Naive thymus-derived CD8-positive, alpha-beta T cell (primary cell): ENCODE measurements around the gene SIPA1L3. TPM values are rescaled to one million over a fixed set of nuclear protein-coding genes. Genes with fewer than 3 reads are reported as not detected.
A peak's percentile ranks its signal among the peaks of the same experiment; 100 is the strongest.

Source experiments
- ATAC-seq, 2 donors: fragments of 150-1000 bp; cut with Tn5 transposase in 1 of 2; sonication (Bioruptor Pico), chemical (Tn5 transposase) in 1 of 2; 1 replicate in 1 of 2; 2 replicates in 1 of 2; pipeline ENCODE4 v1.10.0; 2021; ENCODE audit warnings: mild to moderate bottlenecking in 2 of 2, moderate library complexity in 2 of 2
- POLR2A ChIA-PET: fragments of 350-600 bp; sonication (Branson Sonifier 250); formaldehyde crosslinking; loops from one replicate; lab custom pipeline; 2021; ENCODE audit warnings: antibody characterized with exemption; lab: Charles Lee
- DNase-seq, 10 donors: peaks; one replicate each; pipeline versions ENCODE4 v3.0.0 to v3.0.0-alpha.2; 2020 to 2022
- H3K27ac Mint-ChIP-seq, 10 donors: one replicate each; pipeline ENCODE4 v1.8.0; 2020 to 2022; ENCODE audit warnings: mild to moderate bottlenecking in 10 of 10, mixed read lengths in 10 of 10, moderate library complexity in 4 of 10, inconsistent platforms in 1 of 10
- H3K27me3 Mint-ChIP-seq, 5 donors: one replicate each; pipeline ENCODE4 v1.8.0; 2021 to 2022; ENCODE audit warnings: mixed read lengths in 5 of 5
- H3K36me3 Mint-ChIP-seq, 3 donors: one replicate each; pipeline ENCODE4 v1.8.0; 2020 to 2022; ENCODE audit warnings: mixed read lengths in 3 of 3, mild to moderate bottlenecking in 2 of 3, inconsistent platforms in 1 of 3
- H3K4me1 Mint-ChIP-seq, 4 donors: one replicate each; pipeline ENCODE4 v1.8.0; 2021 to 2022; ENCODE audit warnings: mixed read lengths in 4 of 4
- H3K4me3 Mint-ChIP-seq, 10 donors: one replicate each; pipeline ENCODE4 v1.8.0; 2020 to 2022; ENCODE audit warnings: mild to moderate bottlenecking in 10 of 10, mixed read lengths in 10 of 10, moderate library complexity in 6 of 10, inconsistent platforms in 1 of 10
- H3K9me3 Mint-ChIP-seq, 9 donors: one replicate each; pipeline ENCODE4 v1.8.0; 2020 to 2022; ENCODE audit warnings: mixed read lengths in 9 of 9, mild to moderate bottlenecking in 3 of 9, inconsistent platforms in 1 of 9, moderate library complexity in 1 of 9
- polyA plus RNA-seq, 3 donors: library from polyadenylated mRNA; unstranded; fragments of 300-500 nt; fragmentation: Illumina TruSeq; gene quantifications; one replicate each; pipeline ENCODE4 v1.2.3, GENCODE V29; 2021
- total RNA-seq, 8 experiments: library from RNA in 2 of 8; stranded (reverse) in 2 of 8; gene quantifications; one replicate each; pipeline ENCODE4 v1.2.3 and lab custom pipeline; 2021 to 2026

SIPA1L3 gene
- total and polyA plus RNA-seq, 5 experiments from 2014 or later = 0.66 to 34.5 (median 1.6) TPM

- DNase-seq (no peak), ATAC-seq (no peak)
- POLR2A ChIA-PET = no interaction called here
- peaks cover 18 to 49% (median 25%) of the 10 kb centered on the region in 3 donors for H3K36me3 Mint-ChIP-seq
- peaks cover 0 to 59% (median 12%) of the 10 kb centered on the region in 9 donors for H3K9me3 Mint-ChIP-seq
- no peak overlapping the region for H3K4me3 Mint-ChIP-seq
- peak overlapping the region in 1 of 10 donors; percentile 61 for H3K27ac Mint-ChIP-seq
- peaks cover 2 to 68% (median 5%) of the 10 kb centered on the region in 4 donors for H3K4me1 Mint-ChIP-seq
- no peaks in the 10 kb centered on the region for H3K27me3 Mint-ChIP-seq
These were observed 47.4 kb downstream of the SIPA1L3 start for GRCh38 chr19:37954421-37954874.

- peaks cover 15 to 44% (median 22%) of the 10 kb centered on the region in 3 donors for H3K36me3 Mint-ChIP-seq
- no peak overlapping the region for H3K27ac Mint-ChIP-seq
- H3K27me3 Mint-ChIP-seq = no peaks in the 10 kb centered on the region
- peaks cover 2 to 65% (median 5%) of the 10 kb centered on the region in 4 donors for H3K4me1 Mint-ChIP-seq
- DNase-seq = no peak
- peaks cover 0 to 64% (median 12%) of the 10 kb centered on the region in 9 donors for H3K9me3 Mint-ChIP-seq
- POLR2A ChIA-PET = interaction anchor here (0.7 kb wide), 1 partner anchor 117 kb away, joined by 3 read pairs; no protein-coding TSS in a partner anchor
- no peak overlapping the region for H3K4me3 Mint-ChIP-seq
- no peak for ATAC-seq
These were observed 49.0 kb downstream of the SIPA1L3 start for GRCh38 chr19:37955986-37956385.

GRCh38 chr19:37957176-37957575, 50.2 kb downstream of the SIPA1L3 start:
- Mint-ChIP-seq H3K36me3 (peaks cover 14 to 46% (median 27%) of the 10 kb centered on the region in 3 donors), H3K27ac (no peak overlapping the region), H3K9me3 (peaks cover 0 to 70% (median 17%) of the 10 kb centered on the region in 9 donors), H3K4me1 (peaks cover 2 to 59% (median 5%) of the 10 kb centered on the region in 4 donors), H3K27me3 (no peaks in the 10 kb centered on the region), H3K4me3 (no peak overlapping the region)
- ATAC-seq = no peak
- POLR2A ChIA-PET = no interaction called here
- DNase-seq = no peak

GRCh38 chr19:37959665-37960114, 52.7 kb downstream of the SIPA1L3 start:
- ATAC-seq (no peak), DNase-seq (no peak)
- Mint-ChIP-seq H3K36me3 (peaks cover 14 to 37% (median 18%) of the 10 kb centered on the region in 3 donors), H3K9me3 (peaks cover 0 to 59% (median 17%) of the 10 kb centered on the region in 9 donors), H3K4me3 (peak overlapping the region in 1 of 10 donors; percentile 67), H3K27me3 (no peaks in the 10 kb centered on the region), H3K4me1 (peaks cover 2 to 57% (median 6%) of the 10 kb centered on the region in 4 donors), H3K27ac (peak overlapping the region in 2 of 10 donors; percentile 18 to 77)
- POLR2A ChIA-PET = interaction anchor here (0.7 kb wide), 1 partner anchor 20 kb away, joined by 7 read pairs; no protein-coding TSS in a partner anchor

- Mint-ChIP-seq H3K27ac (peak overlapping the region in 1 of 10 donors; percentile 67), H3K4me3 (no peak overlapping the region), H3K9me3 (peaks cover 0 to 47% (median 11%) of the 10 kb centered on the region in 9 donors), H3K4me1 (peaks cover 2 to 50% (median 6%) of the 10 kb centered on the region in 4 donors), H3K27me3 (no peaks in the 10 kb centered on the region), H3K36me3 (peaks cover 10 to 28% (median 13%) of the 10 kb centered on the region in 3 donors)
- DNase-seq (no peak), ATAC-seq (no peak)
- POLR2A ChIA-PET = no interaction called here
These were observed 54.2 kb downstream of the SIPA1L3 start for GRCh38 chr19:37961198-37961597.

GRCh38 chr19:37963190-37963936, 56.4 kb downstream of the SIPA1L3 start:
- peaks cover 8 to 32% (median 15%) of the 10 kb centered on the region in 3 donors for H3K36me3 Mint-ChIP-seq
- POLR2A ChIA-PET = interaction anchor here (0.7 kb wide), 1 partner anchor 415 kb away, joined by 3 read pairs; no protein-coding TSS in a partner anchor
- DNase-seq (no peak), ATAC-seq (no peak)
- no peak overlapping the region for H3K4me3 Mint-ChIP-seq
- peaks cover 0 to 42% (median 6%) of the 10 kb centered on the region in 9 donors for H3K9me3 Mint-ChIP-seq
- peak overlapping the region in 3 of 10 donors; percentile 3 to 62 (median 51) for H3K27ac Mint-ChIP-seq
- peaks cover 5 to 46% (median 7%) of the 10 kb centered on the region in 4 donors for H3K4me1 Mint-ChIP-seq
- H3K27me3 Mint-ChIP-seq = no peaks in the 10 kb centered on the region

GRCh38 chr19:37964109-37964508, 57.1 kb downstream of the SIPA1L3 start:
- POLR2A ChIA-PET = no interaction called here
- peaks cover 4 to 42% (median 7%) of the 10 kb centered on the region in 4 donors for H3K4me1 Mint-ChIP-seq
- no peak overlapping the region for H3K4me3 Mint-ChIP-seq

GRCh38 chr19:37966211-37966661, 59.2 kb downstream of the SIPA1L3 start:
- H3K4me3 Mint-ChIP-seq = no peak overlapping the region
- H3K36me3 Mint-ChIP-seq = peaks cover 20 to 38% (median 21%) of the 10 kb centered on the region in 3 donors
- POLR2A ChIA-PET = no interaction called here
- ATAC-seq (no peak), DNase-seq (no peak)
- H3K27me3 Mint-ChIP-seq = no peaks in the 10 kb centered on the region
- no peak overlapping the region for H3K27ac Mint-ChIP-seq
- H3K4me1 Mint-ChIP-seq = peaks cover 0 to 31% (median 6%) of the 10 kb centered on the region in 4 donors
- H3K9me3 Mint-ChIP-seq = peaks cover 5 to 46% (median 14%) of the 10 kb centered on the region in 9 donors

More at GRCh38 chr19:37964109-37964508, 57.1 kb downstream of the SIPA1L3 start:
- H3K27me3 Mint-ChIP-seq = no peaks in the 10 kb centered on the region
- DNase-seq (no peak), ATAC-seq (no peak)
- peaks cover 0 to 41% (median 6%) of the 10 kb centered on the region in 9 donors for H3K9me3 Mint-ChIP-seq
- peak overlapping the region in 1 of 10 donors; percentile 51 for H3K27ac Mint-ChIP-seq
- peaks cover 13 to 31% (median 15%) of the 10 kb centered on the region in 3 donors for H3K36me3 Mint-ChIP-seq

GRCh38 chr19:37966662-37967231, 59.7 kb downstream of the SIPA1L3 start:
- H3K4me1 Mint-ChIP-seq = peaks cover 0 to 29% (median 5%) of the 10 kb centered on the region in 4 donors
- no peak for DNase-seq
- no peaks in the 10 kb centered on the region for H3K27me3 Mint-ChIP-seq
- POLR2A ChIA-PET = interaction anchor here (0.6 kb wide), 1 partner anchor 609 kb away, joined by 3 read pairs; no protein-coding TSS in a partner anchor
- no peak overlapping the region for H3K27ac Mint-ChIP-seq
- no peak for ATAC-seq
- H3K36me3 Mint-ChIP-seq = peaks cover 20 to 36% (median 21%) of the 10 kb centered on the region in 3 donors
- no peak overlapping the region for H3K4me3 Mint-ChIP-seq
- H3K9me3 Mint-ChIP-seq = peaks cover 5 to 45% (median 19%) of the 10 kb centered on the region in 9 donors

GRCh38 chr19:37969695-37970094, 62.7 kb downstream of the SIPA1L3 start:
- no peaks in the 10 kb centered on the region for H3K27me3 Mint-ChIP-seq
- H3K27ac Mint-ChIP-seq = no peak overlapping the region
- no peak for DNase-seq
- peaks cover 7 to 44% (median 26%) of the 10 kb centered on the region in 9 donors for H3K9me3 Mint-ChIP-seq
- H3K4me1 Mint-ChIP-seq = peaks cover 0 to 25% (median 9%) of the 10 kb centered on the region in 4 donors
- POLR2A ChIA-PET = no interaction called here
- H3K36me3 Mint-ChIP-seq = peaks cover 24 to 43% (median 29%) of the 10 kb centered on the region in 3 donors
- no peak for ATAC-seq
- no peak overlapping the region for H3K4me3 Mint-ChIP-seq

GRCh38 chr19:37970699-37971098, 63.7 kb downstream of the SIPA1L3 start:
- no peak for DNase-seq
- H3K4me1 Mint-ChIP-seq = peaks cover 0 to 33% (median 8%) of the 10 kb centered on the region in 4 donors
- no peak for ATAC-seq
- no peaks in the 10 kb centered on the region for H3K27me3 Mint-ChIP-seq
- peaks cover 7 to 44% (median 26%) of the 10 kb centered on the region in 9 donors for H3K9me3 Mint-ChIP-seq
- no peak overlapping the region for H3K4me3 Mint-ChIP-seq
- H3K36me3 Mint-ChIP-seq = peaks cover 24 to 45% (median 29%) of the 10 kb centered on the region in 3 donors
- no peak overlapping the region for H3K27ac Mint-ChIP-seq
- POLR2A ChIA-PET = no interaction called here

GRCh38 chr19:37972803-37973202, 65.8 kb downstream of the SIPA1L3 start:
- Mint-ChIP-seq H3K4me3 (no peak overlapping the region), H3K9me3 (peaks cover 7 to 41% (median 26%) of the 10 kb centered on the region in 9 donors)

More at GRCh38 chr19:37972803-37973202, 65.8 kb downstream of the SIPA1L3 start:
- ATAC-seq (no peak), DNase-seq (no peak)
- Mint-ChIP-seq H3K4me1 (peaks cover 0 to 34% (median 8%) of the 10 kb centered on the region in 4 donors), H3K27me3 (no peaks in the 10 kb centered on the region), H3K36me3 (peaks cover 24 to 40% (median 27%) of the 10 kb centered on the region in 3 donors), H3K27ac (no peak overlapping the region)
- POLR2A ChIA-PET = no interaction called here
